Measurements from ENCODE around the gene SINHCAF. TPM values are rescaled to one million over a fixed set of nuclear protein-coding genes. Genes with fewer than 3 reads are reported as not detected.

Gene SINHCAF
- total RNA-seq, 1 experiment from 2014 or later: 179 TPM

DNA sequence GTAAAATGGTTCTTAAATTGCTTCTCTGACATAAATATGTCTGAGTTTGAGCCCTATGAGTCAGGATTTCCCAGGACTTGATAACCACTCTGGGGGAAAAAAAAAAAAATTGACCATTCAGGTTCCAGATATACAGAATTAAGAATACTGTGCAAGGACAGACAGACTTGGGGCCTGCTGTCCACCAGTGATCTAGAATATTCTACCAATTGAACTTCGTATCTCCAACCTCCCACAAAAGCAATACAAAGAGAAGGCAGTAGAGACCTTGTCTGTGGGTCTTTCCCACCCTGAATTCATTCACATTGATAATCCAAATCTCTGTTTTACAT is 4.1 kb downstream of the SINHCAF start:
- ChIA-PET POLR2A (no interaction called here), RAD21 (ENCODE audit: low non-redundant PET in 1 of 2, low total read pairs in 2 of 2, uncharacterized antibody in 2 of 2, unreplicated experiment in 2 of 2) (no interaction called here), CTCF (no interaction called here)
- TF ChIP-seq POLR2AphosphoS5 (IDR thresholded peaks at IDR 0.05; ENCODE audit: low read depth, low read length) (no peak), ZNF274 (IDR thresholded peaks at IDR 0.05; ENCODE audit: low read depth, low read length) (no peak), CEBPB (IDR thresholded peaks at IDR 0.05; ENCODE audit: low read depth) (no peak), JUND (IDR thresholded peaks at IDR 0.05) (no peak), YY1 (IDR thresholded peaks at IDR 0.05; ENCODE audit: extremely low read depth, insufficient replicate concordance, low read depth, low read length) (no peak), RAD21 (IDR thresholded peaks at IDR 0.05; ENCODE audit: low read depth) (no peak), ELF1 (IDR thresholded peaks at IDR 0.05; ENCODE audit: borderline replicate concordance, low read depth) (no peak), TCF7L2 (IDR thresholded peaks at IDR 0.05; ENCODE audit: borderline replicate concordance, extremely low read depth, insufficient read depth, insufficient read length) (no peak)
- TF ChIP-seq, protein P1, sequence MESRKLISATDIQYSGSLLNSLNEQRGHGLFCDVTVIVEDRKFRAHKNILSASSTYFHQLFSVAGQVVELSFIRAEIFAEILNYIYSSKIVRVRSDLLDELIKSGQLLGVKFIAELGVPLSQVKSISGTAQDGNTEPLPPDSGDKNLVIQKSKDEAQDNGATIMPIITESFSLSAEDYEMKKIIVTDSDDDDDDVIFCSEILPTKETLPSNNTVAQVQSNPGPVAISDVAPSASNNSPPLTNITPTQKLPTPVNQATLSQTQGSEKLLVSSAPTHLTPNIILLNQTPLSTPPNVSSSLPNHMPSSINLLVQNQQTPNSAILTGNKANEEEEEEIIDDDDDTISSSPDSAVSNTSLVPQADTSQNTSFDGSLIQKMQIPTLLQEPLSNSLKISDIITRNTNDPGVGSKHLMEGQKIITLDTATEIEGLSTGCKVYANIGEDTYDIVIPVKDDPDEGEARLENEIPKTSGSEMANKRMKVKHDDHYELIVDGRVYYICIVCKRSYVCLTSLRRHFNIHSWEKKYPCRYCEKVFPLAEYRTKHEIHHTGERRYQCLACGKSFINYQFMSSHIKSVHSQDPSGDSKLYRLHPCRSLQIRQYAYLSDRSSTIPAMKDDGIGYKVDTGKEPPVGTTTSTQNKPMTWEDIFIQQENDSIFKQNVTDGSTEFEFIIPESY (IDR thresholded peaks at IDR 0.05; ENCODE audit: extremely low read depth, insufficient replicate concordance, low read length): no peak
- TF ChIP-seq, protein P2, sequence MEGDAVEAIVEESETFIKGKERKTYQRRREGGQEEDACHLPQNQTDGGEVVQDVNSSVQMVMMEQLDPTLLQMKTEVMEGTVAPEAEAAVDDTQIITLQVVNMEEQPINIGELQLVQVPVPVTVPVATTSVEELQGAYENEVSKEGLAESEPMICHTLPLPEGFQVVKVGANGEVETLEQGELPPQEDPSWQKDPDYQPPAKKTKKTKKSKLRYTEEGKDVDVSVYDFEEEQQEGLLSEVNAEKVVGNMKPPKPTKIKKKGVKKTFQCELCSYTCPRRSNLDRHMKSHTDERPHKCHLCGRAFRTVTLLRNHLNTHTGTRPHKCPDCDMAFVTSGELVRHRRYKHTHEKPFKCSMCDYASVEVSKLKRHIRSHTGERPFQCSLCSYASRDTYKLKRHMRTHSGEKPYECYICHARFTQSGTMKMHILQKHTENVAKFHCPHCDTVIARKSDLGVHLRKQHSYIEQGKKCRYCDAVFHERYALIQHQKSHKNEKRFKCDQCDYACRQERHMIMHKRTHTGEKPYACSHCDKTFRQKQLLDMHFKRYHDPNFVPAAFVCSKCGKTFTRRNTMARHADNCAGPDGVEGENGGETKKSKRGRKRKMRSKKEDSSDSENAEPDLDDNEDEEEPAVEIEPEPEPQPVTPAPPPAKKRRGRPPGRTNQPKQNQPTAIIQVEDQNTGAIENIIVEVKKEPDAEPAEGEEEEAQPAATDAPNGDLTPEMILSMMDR (IDR thresholded peaks at IDR 0.05 in 2 of 3, conservative IDR thresholded peaks at IDR 0.05 in 1 of 3; ENCODE audit: borderline replicate concordance in 1 of 3, insufficient read depth in 1 of 3, low read depth in 2 of 3, low read length in 2 of 3): no peak
- Histone ChIP-seq H3K4me1 (ENCODE audit: control insufficient read depth in 1 of 2, insufficient read depth in 2 of 2, low read length in 2 of 2) (peaks cover 26 to 67% of the 10 kb centered on the region in 2 experiments), H2AFZ (ENCODE audit: low read depth, low read length, poor library complexity, severe bottlenecking) (no peak overlapping the region), H3K9me3 (ENCODE audit: control insufficient read depth in 1 of 2, insufficient read depth in 1 of 2, low read depth in 1 of 2, low read length in 2 of 2) (no peaks in the 10 kb centered on the region), H3K4me2 (ENCODE audit: low read length) (peak overlapping the region; percentile 93; the same call in 1 of the 2 replicates), H3K27ac (ENCODE audit: low read depth, low read length) (no peak overlapping the region), H3K27me3 (ENCODE audit: insufficient read depth, low read length) (no peaks in the 10 kb centered on the region), H3K4me3 (replicated peaks in 1 of 2; ENCODE audit: low read depth in 1 of 2, low read length in 2 of 2) (no peak overlapping the region), H3K9me2 (ENCODE audit: insufficient read depth) (no peaks in the 10 kb centered on the region), H3K79me2 (ENCODE audit: insufficient read depth, low read length) (peaks cover 91% of the 10 kb centered on the region), H3K36me3 (ENCODE audit: control insufficient read depth in 1 of 2, insufficient read depth in 2 of 2, low read length in 2 of 2) (no peaks in the 10 kb centered on the region), H3K9ac (ENCODE audit: low read length) (0 out of 2 replicates have a peak overlapping the region, but pooled peaks have one; percentile 1), H4K20me1 (ENCODE audit: insufficient read depth) (peaks cover 55% of the 10 kb centered on the region; the same call in 1 of the 2 replicates)
- ATAC-seq (no peak), DNase-seq (ENCODE audit: low read depth, low spot score) (no peak)
- intact Hi-C loops (cut with micrococcal nuclease): no loop called here
- BruUV-seq (replicated peaks): no TSS peak

Data from HCT116 (cell line).